GM18505 (cell line): Measurements from ENCODE around the gene ESPL1.
"Not testable (repeated sequence)": the region's sequence is repeated elsewhere in the genome, so short reads cannot be mapped to it uniquely, and the experiment has no call there.

ENCODE experiments used
- ATAC-seq: cut with Tn5 transposase; IDR thresholded peaks from one replicate; pipeline ENCODE4 v1.9.1; 2021; ENCODE audit not compliant: unreplicated experiment
- POLR2A ChIP-seq: IDR thresholded peaks from 4 replicates; pipeline ENCODE4 v1.6.1; 2011; ENCODE audit warnings: borderline replicate concordance; ENCODE audit not compliant: insufficient read depth, insufficient read length; ENCODE audit errors: extremely low read depth

The ESPL1 gene

GRCh38 chr12:53288322-53288721 is 20.2 kb downstream of the ESPL1 start:
- ATAC-seq = no peak
- TF ChIP-seq POLR2A = no peak

- TF ChIP-seq POLR2A = no peak
- no peak for ATAC-seq
These were observed 21.8 kb downstream of the ESPL1 start for GRCh38 chr12:53289891-53290290.

- TF ChIP-seq POLR2A = no peak
- ATAC-seq = no peak
These were observed 22.6 kb downstream of the ESPL1 start for GRCh38 chr12:53290661-53291060.

- no peak for ATAC-seq
- TF ChIP-seq POLR2A = no peak
These were observed 24.3 kb downstream of the ESPL1 start for GRCh38 chr12:53292426-53292825.

GRCh38 chr12:53295070-53295890 is 27.2 kb downstream of the ESPL1 start, which contains the start of gene PFDN5:
Gene PFDN5, plus strand, starts transcription at chr12:53295542. Its CDS starts 26 bp downstream, at chr12:53295568.
- peak; percentile 89 for TF ChIP-seq POLR2A
- ATAC-seq = peak; percentile 80

- ATAC-seq = no peak
- no peak for TF ChIP-seq POLR2A
These were observed 27.8 kb downstream of the ESPL1 start for GRCh38 chr12:53295891-53296219.

- ATAC-seq = not testable (repeated sequence)
These were observed 29.0 kb downstream of the ESPL1 start for GRCh38 chr12:53297106-53297505.

- ATAC-seq = no peak
- TF ChIP-seq POLR2A = no peak
These were observed 30.1 kb downstream of the ESPL1 start for GRCh38 chr12:53298164-53298563.

GRCh38 chr12:53299101-53299453 is 31.0 kb downstream of the ESPL1 start:
- ATAC-seq = no peak
- TF ChIP-seq POLR2A = no peak

GRCh38 chr12:53299454-53300180 is 31.5 kb downstream of the ESPL1 start, which contains the start of gene MYG1:
Gene MYG1, plus strand, starts transcription at chr12:53299695. Its CDS starts 43 bp downstream, at chr12:53299738.
- TF ChIP-seq POLR2A = peak; percentile 85
- ATAC-seq = peak; percentile 61

GRCh38 chr12:53300187-53300586 is 32.1 kb downstream of the ESPL1 start:
- no peak for TF ChIP-seq POLR2A
- no peak for ATAC-seq

GRCh38 chr12:53302903-53303302 is 34.8 kb downstream of the ESPL1 start:
- no peak for ATAC-seq
- no peak for TF ChIP-seq POLR2A

GRCh38 chr12:53306826-53307225 is 38.7 kb downstream of the ESPL1 start:
- no peak for TF ChIP-seq POLR2A
- ATAC-seq = no peak

- TF ChIP-seq POLR2A = no peak
- no peak for ATAC-seq
These were observed 40.2 kb downstream of the ESPL1 start for GRCh38 chr12:53308276-53308675.

GRCh38 chr12:53313996-53314395 is 45.9 kb downstream of the ESPL1 start:
- no peak for ATAC-seq
- no peak for TF ChIP-seq POLR2A
